ENCODE results near the gene BCAR3.

BCAR3 gene

GRCh38 chr1:93638307-93638847 lies 43.3 kb downstream of the BCAR3 start:
- no peak for DNase-seq (ENCODE audit: low read depth)

- no peak for DNase-seq (ENCODE audit: low read depth)
Observed at GRCh38 chr1:93636712-93637111, 44.9 kb downstream of the BCAR3 start.

DNA sequence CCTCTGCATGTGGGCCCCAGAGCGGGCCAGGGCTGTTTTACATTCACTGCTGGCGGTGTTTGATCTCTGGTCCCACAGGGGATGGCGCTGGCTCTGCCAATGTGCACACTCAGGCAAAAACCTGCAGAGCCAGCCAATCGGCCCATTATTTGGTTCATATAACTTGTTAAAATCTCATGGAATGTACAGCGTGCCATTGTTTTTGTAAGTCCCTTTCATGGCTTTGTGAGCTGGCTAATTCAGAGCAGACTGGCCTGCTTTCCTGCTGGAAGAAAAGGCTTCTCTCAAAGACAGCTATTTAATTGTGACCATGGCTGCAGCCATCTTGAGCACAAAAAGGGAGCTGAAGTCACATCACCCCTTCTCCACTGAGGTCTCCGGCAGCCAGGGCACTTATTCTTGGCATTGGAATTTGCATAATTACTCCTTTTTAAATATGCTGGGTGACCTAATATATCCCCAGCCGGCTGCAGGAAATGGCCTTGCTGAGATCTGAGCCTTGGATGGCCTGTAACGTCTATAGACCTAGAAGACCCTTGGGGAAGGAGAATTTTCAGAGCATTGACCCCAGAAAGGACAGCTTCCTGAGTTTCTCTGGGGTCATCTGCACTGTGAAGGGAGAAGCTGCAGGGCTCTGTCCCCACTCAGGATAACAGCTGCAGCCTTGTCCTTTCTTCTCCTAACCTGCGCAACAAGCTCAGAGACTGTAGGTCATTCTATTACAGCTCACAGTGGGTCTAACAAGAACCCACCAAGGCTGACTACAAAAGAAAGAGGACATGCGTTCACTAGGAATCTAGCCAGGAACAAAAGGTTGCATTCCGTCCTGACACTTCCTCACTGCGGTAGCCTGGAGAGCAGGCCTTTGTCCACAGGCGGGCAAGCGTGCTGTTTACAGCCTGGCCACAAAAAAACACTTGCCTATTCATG lies 45.8 kb downstream of the BCAR3 start:
- DNase-seq (ENCODE audit: low read depth): no peak

- no peak for DNase-seq (ENCODE audit: low read depth)
Observed at GRCh38 chr1:93633313-93633712, 48.3 kb downstream of the BCAR3 start.

GRCh38 chr1:93631626-93632365 lies 49.8 kb downstream of the BCAR3 start:
- no peak for DNase-seq (ENCODE audit: low read depth)

DNA sequence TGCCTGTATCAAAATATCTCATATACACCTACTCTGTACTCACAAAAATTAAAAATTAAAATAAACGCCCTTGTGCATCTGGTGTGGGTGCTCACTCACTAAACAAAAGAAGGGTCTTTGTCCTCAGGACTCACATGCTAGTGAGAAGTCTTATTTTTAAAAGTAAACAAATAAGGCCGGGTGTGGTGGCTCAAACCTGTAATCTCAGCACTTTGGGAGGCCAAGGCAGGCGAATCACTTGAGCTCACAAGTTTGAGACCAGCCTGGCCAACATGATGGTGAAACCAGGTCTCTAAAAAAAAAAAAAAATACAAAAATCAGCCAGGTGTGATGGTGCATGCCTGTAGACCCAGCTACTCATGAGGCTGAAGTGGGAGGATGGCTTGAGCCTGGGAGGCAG lies 51.5 kb downstream of the BCAR3 start:
- DNase-seq (ENCODE audit: low read depth): no peak

DNA sequence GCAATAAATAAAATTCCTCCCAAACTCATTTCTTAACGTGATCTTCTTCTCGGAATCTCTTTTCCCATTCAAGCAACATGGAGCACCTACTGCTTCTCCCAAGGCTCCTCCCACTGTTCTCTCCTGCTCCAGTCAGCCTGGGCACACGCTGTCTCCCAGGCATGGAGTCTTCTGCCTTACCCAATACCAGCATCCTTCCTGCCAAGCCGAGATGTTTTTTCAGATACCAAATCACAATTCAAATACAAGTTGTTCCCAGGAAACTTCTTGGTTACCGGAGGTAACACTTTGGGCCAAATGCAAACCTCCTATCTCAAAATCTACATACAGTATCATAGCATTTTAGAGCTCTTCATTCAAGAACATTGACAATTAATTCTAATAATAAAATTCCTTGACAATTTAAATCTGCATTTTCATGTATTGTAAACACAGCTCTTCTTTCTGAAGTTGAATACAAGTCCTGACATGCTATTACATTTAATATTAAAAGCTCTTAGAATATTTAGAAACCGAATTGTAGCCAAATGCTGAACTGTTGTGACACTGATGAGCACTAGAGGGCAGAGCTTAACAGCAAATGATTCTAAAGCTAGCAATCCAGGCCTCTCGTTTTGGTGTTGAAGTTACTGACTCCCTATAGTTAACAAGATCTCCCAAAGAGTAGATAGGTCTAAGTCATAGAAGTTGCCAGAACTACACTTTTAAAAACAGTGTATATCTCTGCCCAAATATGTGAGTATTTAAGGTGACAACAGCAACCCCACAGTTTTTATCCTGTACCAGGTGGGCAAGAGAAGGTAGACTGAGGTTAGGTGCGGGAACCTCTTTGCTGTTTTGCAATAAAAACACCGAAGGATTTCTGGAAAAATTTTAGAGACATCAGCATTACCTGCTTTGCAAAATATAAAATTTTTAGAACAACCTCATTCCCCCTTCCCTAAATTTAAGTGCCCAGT lies 52.3 kb downstream of the BCAR3 start:
- DNase-seq (ENCODE audit: low read depth): peak; percentile 52

DNA sequence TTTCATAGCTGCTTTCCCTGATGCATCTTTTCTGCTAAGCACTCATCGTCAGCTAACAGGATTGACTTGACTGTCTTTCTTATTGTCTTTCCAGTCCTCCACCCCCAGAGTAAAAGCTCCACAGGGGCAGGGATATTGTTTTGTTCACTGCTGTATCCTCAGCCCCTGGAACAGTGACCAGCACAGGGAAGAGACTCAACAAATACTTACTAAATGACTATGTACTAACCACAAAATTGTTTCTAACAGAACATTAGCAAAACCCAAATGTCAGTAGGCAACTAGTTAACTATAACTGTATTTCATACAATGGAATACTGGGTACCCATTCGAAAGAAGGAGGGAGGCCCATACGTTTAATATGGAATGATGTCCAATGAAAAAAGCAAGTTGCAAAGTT lies 53.0 kb downstream of the BCAR3 start:
- DNase-seq (ENCODE audit: low read depth): no peak

GRCh38 chr1:93625582-93626327 lies 55.9 kb downstream of the BCAR3 start:
- peak; percentile 91 for DNase-seq (ENCODE audit: low read depth)

DNA sequence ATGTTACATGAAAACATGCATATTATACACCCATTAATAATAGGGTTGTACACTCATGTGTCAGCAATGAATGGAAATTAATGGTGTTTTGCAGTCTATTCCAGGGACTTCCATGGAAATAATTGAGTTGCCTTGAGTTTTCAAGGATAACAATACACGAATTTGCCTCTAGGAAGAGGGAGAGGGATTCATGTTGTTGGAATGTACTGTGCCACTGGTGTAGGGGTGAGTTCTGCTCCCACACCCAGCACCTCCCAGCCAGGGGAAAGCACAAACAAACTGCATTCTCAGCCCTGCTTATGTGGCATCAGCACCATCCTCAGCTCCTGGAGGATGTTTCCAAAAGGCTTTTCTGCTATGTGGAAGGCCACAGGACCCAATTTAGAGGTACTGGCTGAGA lies 57.8 kb downstream of the BCAR3 start:
- DNase-seq (ENCODE audit: low read depth): peak; percentile 48

DNA sequence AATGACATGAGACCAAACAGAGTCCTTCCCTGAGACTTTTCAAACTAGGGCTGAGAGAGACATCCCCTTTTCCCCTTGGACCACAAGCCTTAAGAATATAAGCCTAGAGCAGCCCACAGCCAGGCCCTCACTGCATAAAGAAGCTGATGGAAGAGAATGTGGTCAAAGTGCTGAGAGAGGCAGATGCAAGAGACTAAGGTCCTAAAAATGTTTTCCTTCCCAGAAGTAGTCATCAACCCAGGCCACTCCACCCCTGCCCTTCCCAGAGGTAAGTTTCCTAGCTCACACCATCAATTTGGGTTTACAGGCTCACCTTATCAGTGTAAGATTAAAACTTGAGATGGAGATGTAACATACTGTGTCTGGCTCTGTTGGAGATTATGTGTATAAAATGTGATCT lies 58.2 kb downstream of the BCAR3 start:
- DNase-seq (ENCODE audit: low read depth): no peak

DNA sequence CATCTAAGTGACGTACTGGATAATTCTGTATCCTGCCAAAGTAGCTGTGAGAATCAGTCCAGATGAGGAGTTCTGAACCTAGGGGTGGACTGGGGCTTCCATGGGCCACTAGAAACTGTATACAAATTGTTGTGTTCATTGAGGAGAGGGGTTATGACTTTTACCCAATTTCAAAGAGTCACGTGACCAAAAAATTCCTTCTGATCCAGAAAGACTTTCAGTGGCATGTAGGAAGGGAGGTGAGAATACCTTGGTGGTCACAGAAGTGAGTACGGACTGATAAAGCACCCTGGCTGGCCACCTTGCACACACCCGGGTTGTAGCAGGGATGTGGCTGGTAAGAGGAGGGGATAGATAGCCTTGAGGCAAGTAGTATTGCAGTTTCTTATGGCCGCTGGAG lies 60.4 kb downstream of the BCAR3 start:
- no peak for DNase-seq (ENCODE audit: low read depth)

GRCh38 chr1:93620841-93621210 lies 60.8 kb downstream of the BCAR3 start:
- DNase-seq (ENCODE audit: low read depth): no peak

DNA sequence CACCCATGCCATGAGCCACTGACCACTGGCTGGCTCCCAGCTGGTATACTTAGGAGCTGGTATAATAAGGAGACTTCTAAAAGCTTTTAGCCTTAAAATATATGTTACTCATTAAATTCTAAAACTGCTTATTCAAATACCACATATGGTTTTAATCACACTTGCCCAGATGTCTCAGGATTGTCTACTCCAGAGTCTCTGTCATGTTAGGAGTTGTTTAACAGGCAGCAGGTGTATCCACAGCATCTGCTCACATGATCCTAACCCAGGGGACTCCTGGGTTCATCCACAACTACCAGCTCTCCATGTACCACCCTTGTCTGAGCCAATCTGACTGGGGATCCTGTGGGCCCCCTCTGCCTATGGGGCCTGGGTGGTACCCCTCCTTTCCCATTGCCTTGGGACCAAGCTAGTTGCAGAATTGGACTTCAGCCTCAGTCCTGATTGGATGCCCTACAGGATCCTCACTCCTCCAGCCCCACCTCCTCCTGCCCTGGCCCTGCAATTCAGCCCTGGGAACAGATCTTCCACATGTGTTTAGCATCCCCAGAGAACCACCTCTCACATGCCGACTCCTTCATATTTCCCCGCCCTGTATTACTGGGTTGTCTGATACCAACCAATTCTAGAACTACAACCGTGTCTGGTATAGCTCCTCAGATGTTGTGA lies 61.3 kb downstream of the BCAR3 start:
- DNase-seq (ENCODE audit: low read depth): no peak

DNA sequence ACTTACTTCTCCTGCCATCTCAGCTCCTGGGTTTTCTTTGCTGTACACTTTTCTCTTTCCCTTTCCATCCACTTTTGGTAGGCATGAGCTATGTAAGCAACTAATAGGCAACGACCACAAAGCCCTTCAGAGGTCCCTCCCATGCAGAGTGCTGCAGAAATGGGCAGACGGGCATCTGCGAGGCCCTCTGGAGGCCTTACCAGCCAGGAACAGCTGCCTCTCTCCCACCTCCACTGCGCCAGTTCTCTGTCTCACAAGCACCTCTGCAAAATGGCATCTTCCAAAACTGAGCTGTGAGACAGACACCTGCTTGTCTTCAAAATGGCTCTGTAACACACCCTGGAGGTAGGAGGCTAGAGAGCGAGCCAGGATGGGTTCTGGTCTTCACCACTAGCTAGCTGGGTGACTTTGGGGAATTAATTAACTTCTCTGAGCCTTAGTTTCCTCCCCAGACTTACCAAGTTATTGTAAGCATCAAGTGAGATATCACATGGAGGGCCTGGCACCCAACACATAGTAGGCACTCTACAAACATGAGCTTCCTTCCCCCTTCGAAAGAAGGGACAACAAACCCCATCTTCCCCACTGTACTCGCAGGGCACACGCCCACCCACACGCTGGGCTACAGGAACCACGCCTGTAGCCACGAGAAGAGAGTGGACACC lies 62.0 kb downstream of the BCAR3 start:
- DNase-seq (ENCODE audit: low read depth): no peak

DNA sequence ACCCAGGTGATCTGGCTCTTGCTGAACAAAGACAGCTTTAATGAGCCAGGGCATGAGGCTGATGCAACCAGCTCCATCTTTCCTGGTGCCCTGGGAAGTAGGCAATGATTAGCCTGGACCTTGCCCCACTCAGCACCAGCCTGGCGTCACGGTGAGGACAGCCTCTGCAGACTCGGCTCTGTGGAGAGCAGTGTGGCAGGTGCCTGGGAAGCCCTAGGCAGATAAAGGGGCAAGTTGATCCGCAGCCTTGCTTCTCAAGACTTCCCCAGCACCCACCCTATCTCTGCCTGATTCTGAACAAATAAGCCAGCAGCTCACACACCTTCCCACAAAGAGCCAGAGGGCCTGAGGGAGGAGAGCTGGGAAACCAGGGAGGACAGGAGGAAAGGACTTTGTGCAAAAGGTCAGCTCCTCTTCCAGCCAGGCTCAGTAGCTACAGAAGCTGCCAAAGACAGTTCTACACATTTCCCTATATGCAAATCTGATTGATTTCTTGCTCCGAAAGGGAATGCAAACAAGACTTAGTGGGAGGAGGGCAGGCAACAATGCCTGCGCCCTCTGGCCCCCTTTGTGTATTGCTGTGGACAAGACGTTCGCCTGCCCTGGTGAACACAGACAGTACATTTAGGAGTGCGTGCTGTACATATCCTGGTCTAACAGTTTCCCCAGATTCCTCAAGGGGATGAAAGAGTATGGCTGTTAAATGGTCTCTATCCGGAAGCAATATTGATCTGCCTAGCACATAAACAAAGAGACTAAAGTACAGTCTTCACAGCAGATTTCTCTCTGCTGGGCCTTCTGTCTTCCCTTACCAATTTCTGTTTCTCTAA lies 63.8 kb downstream of the BCAR3 start:
- DNase-seq (ENCODE audit: low read depth): no peak

- no peak for DNase-seq (ENCODE audit: low read depth)
Observed at GRCh38 chr1:93616996-93617669, 64.5 kb downstream of the BCAR3 start.

GRCh38 chr1:93616221-93616995 lies 65.2 kb downstream of the BCAR3 start:
- DNase-seq (ENCODE audit: low read depth): no peak
